EH (cell line): ENCODE measurements around the gene SMIM44.
"Not testable (repeated sequence)": the region's sequence is repeated elsewhere in the genome, so short reads cannot be mapped to it uniquely, and the experiment has no call there.

Source experiments
- DNase-seq: peaks from one replicate; pipeline ENCODE4 v3.0.0-alpha.2; 2015; ENCODE audit warnings: low read depth

The SMIM44 gene

GRCh38 chr19:3457528-3458228 is 25.6 kb downstream of the SMIM44 start:
- peak; percentile 25 for DNase-seq

- DNase-seq = no peak
Observed at GRCh38 chr19:3456925-3457527, 26.2 kb downstream of the SMIM44 start.

- no peak for DNase-seq
Observed at GRCh38 chr19:3455960-3456601, 27.2 kb downstream of the SMIM44 start.

- no peak for DNase-seq
Observed at GRCh38 chr19:3455393-3455955, 27.8 kb downstream of the SMIM44 start.

GRCh38 chr19:3454656-3455392 is 28.4 kb downstream of the SMIM44 start:
- DNase-seq = no peak

- DNase-seq = no peak
Observed at GRCh38 chr19:3453840-3454239, 29.4 kb downstream of the SMIM44 start.

- DNase-seq = not testable (repeated sequence)
Observed at GRCh38 chr19:3452942-3453214, 30.4 kb downstream of the SMIM44 start.

GRCh38 chr19:3452171-3452941 is 30.9 kb downstream of the SMIM44 start:
- no peak for DNase-seq

- DNase-seq = no peak
Observed at GRCh38 chr19:3451451-3451866, 31.8 kb downstream of the SMIM44 start.

- peak; percentile 100 for DNase-seq
Observed at GRCh38 chr19:3450796-3451411, 32.3 kb downstream of the SMIM44 start.

- DNase-seq = no peak
Observed at GRCh38 chr19:3448616-3449334, 34.5 kb downstream of the SMIM44 start.

- DNase-seq = not testable (repeated sequence)
Observed at GRCh38 chr19:3446657-3447056, 36.6 kb downstream of the SMIM44 start.

- DNase-seq = no peak
Observed at GRCh38 chr19:3444695-3445234, 38.5 kb downstream of the SMIM44 start.

GRCh38 chr19:3443840-3444694 is 39.2 kb downstream of the SMIM44 start:
- peak; percentile 62 for DNase-seq

- no peak for DNase-seq
Observed at GRCh38 chr19:3442487-3443071, 40.7 kb downstream of the SMIM44 start.

GRCh38 chr19:3441986-3442329 is 41.3 kb downstream of the SMIM44 start:
- no peak for DNase-seq

- no peak for DNase-seq
Observed at GRCh38 chr19:3441089-3441985, 41.9 kb downstream of the SMIM44 start.

- peak; percentile 24 for DNase-seq
Observed at GRCh38 chr19:3440082-3440481, 43.2 kb downstream of the SMIM44 start.
